Mucosa of stomach (tissue), 1 donor: ENCODE measurements around the gene NF2.
A peak's percentile ranks its signal among the peaks of the same experiment; 100 is the strongest.
"Not testable (repeated sequence)": the region's sequence is repeated elsewhere in the genome, so short reads cannot be mapped to it uniquely, and the experiment has no call there.

Experiments used
- H3K27me3 ChIP-seq: one replicate; pipeline ENCODE4 v1.7.0; 2013; ENCODE audit warnings: mild to moderate bottlenecking, low read length; ENCODE audit not compliant: control insufficient read depth, insufficient read depth
- H3K36me3 ChIP-seq: one replicate; pipeline ENCODE4 v1.7.0; 2013; ENCODE audit warnings: low read length; ENCODE audit not compliant: control insufficient read depth, insufficient read depth
- H3K4me1 ChIP-seq: one replicate; pipeline ENCODE4 v1.7.0; 2013; ENCODE audit warnings: mild to moderate bottlenecking, low read length; ENCODE audit not compliant: control insufficient read depth, insufficient read depth
- H3K4me3 ChIP-seq: one replicate; pipeline ENCODE4 v1.7.0; 2013; ENCODE audit warnings: low read length
- H3K9ac ChIP-seq: one replicate; pipeline ENCODE4 v1.7.0; 2013; ENCODE audit warnings: mild to moderate bottlenecking, low read length, moderate library complexity
- H3K9me3 ChIP-seq: one replicate; pipeline ENCODE4 v1.7.0; 2013; ENCODE audit warnings: mild to moderate bottlenecking, low read length, moderate library complexity; ENCODE audit not compliant: control insufficient read depth
- donor health status: Pancreatic carcinoma.

NF2 gene

GRCh38 chr22:29603358-29604075 lies at the start of gene NF2:
Gene NF2 (plus strand): TSS chr22:29603633. CDS start chr22:29603999, 366 bp downstream.
- H3K9ac ChIP-seq, result peak within 1 kb of the TSS; percentile 96
- H3K9me3 ChIP-seq, result no peaks in the 10 kb centered on the region
- H3K4me1 ChIP-seq, result peaks cover 8% of the 10 kb centered on the region
- no peaks in the 10 kb centered on the region for H3K27me3 ChIP-seq
- peak within 1 kb of the TSS; percentile 72 for H3K4me3 ChIP-seq
- no peaks in the 10 kb centered on the region for H3K36me3 ChIP-seq

GRCh38 chr22:29555065-29555644 lies 48.3 kb upstream of the NF2 start:
- Histone ChIP-seq H3K36me3 (peaks cover 9% of the 10 kb centered on the region), H3K9ac (no peak overlapping the region), H3K4me3 (no peak overlapping the region), H3K9me3 (no peaks in the 10 kb centered on the region), H3K4me1 (peaks cover 6% of the 10 kb centered on the region), H3K27me3 (no peaks in the 10 kb centered on the region)

- peaks cover 4% of the 10 kb centered on the region for H3K4me1 ChIP-seq
- no peaks in the 10 kb centered on the region for H3K27me3 ChIP-seq
- no peak overlapping the region for H3K9ac ChIP-seq
- no peak overlapping the region for H3K4me3 ChIP-seq
- H3K9me3 ChIP-seq, result no peaks in the 10 kb centered on the region
- peaks cover 13% of the 10 kb centered on the region for H3K36me3 ChIP-seq
These were observed 44.4 kb upstream of the NF2 start for GRCh38 chr22:29559030-29559429.

- peaks cover 13% of the 10 kb centered on the region for H3K36me3 ChIP-seq
- H3K4me3 ChIP-seq, result no peak overlapping the region
- H3K27me3 ChIP-seq, result no peaks in the 10 kb centered on the region
- no peaks in the 10 kb centered on the region for H3K9me3 ChIP-seq
- no peaks in the 10 kb centered on the region for H3K4me1 ChIP-seq
- H3K9ac ChIP-seq, result no peak overlapping the region
These were observed 43.6 kb upstream of the NF2 start for GRCh38 chr22:29559853-29560252.

GRCh38 chr22:29563652-29564460 lies 39.6 kb upstream of the NF2 start:
- Histone ChIP-seq H3K4me1 (no peaks in the 10 kb centered on the region), H3K9ac (no peak overlapping the region), H3K36me3 (peaks cover 7% of the 10 kb centered on the region)

GRCh38 chr22:29566513-29566912 lies 36.9 kb upstream of the NF2 start:
- H3K9me3 ChIP-seq, H3K27me3 ChIP-seq, H3K4me3 ChIP-seq, H3K4me1 ChIP-seq, H3K9ac ChIP-seq, H3K36me3 ChIP-seq: not testable (repeated sequence)

More at GRCh38 chr22:29563652-29564460, 39.6 kb upstream of the NF2 start:
- H3K4me3 ChIP-seq, result no peak overlapping the region
- H3K9me3 ChIP-seq, result no peaks in the 10 kb centered on the region
- H3K27me3 ChIP-seq, result no peaks in the 10 kb centered on the region

GRCh38 chr22:29567338-29567737 lies 36.1 kb upstream of the NF2 start:
- Histone ChIP-seq H3K9ac (no peak overlapping the region), H3K4me1 (no peaks in the 10 kb centered on the region), H3K27me3 (no peaks in the 10 kb centered on the region), H3K9me3 (no peaks in the 10 kb centered on the region), H3K36me3 (peaks cover 3% of the 10 kb centered on the region), H3K4me3 (no peak overlapping the region)

GRCh38 chr22:29569011-29569678 lies 34.3 kb upstream of the NF2 start:
- H3K36me3 ChIP-seq, result peaks cover 3% of the 10 kb centered on the region
- no peaks in the 10 kb centered on the region for H3K4me1 ChIP-seq
- no peak overlapping the region for H3K9ac ChIP-seq
- H3K4me3 ChIP-seq, result no peak overlapping the region
- no peaks in the 10 kb centered on the region for H3K27me3 ChIP-seq
- H3K9me3 ChIP-seq, result no peaks in the 10 kb centered on the region

GRCh38 chr22:29570456-29570855 lies 33.0 kb upstream of the NF2 start:
- Histone ChIP-seq H3K9ac (no peak overlapping the region), H3K27me3 (no peaks in the 10 kb centered on the region), H3K36me3 (peaks cover 3% of the 10 kb centered on the region), H3K4me1 (no peaks in the 10 kb centered on the region), H3K9me3 (no peaks in the 10 kb centered on the region), H3K4me3 (no peak overlapping the region)

- Histone ChIP-seq H3K9ac (no peak overlapping the region), H3K4me3 (no peak overlapping the region), H3K9me3 (no peaks in the 10 kb centered on the region), H3K27me3 (no peaks in the 10 kb centered on the region), H3K36me3 (peaks cover 3% of the 10 kb centered on the region), H3K4me1 (no peaks in the 10 kb centered on the region)
These were observed 32.4 kb upstream of the NF2 start for GRCh38 chr22:29570912-29571549.

GRCh38 chr22:29574762-29575450 lies 28.5 kb upstream of the NF2 start:
- peaks cover 3% of the 10 kb centered on the region for H3K4me1 ChIP-seq
- no peak overlapping the region for H3K4me3 ChIP-seq
- H3K36me3 ChIP-seq, result no peaks in the 10 kb centered on the region
- H3K9ac ChIP-seq, result no peak overlapping the region
- H3K27me3 ChIP-seq, result no peaks in the 10 kb centered on the region
- no peaks in the 10 kb centered on the region for H3K9me3 ChIP-seq
